SU-DHL-6 (cell line): Measurements from ENCODE around the gene H2BK1.

Experiments
- CTCF ChIP-seq: fragments of 200-600 bp; sonication (generic); IDR thresholded peaks from one replicate; pipeline ENCODE4 v1.5.1; 2017; ENCODE audit warnings: antibody characterized with exemption, mild to moderate bottlenecking, low read length, moderate library complexity; ENCODE audit not compliant: insufficient read depth, poor library complexity, severe bottlenecking
- EZH2phosphoT487 ChIP-seq: fragments of 200-600 bp; sonication (generic), shearing (Covaris generic); conservative IDR thresholded peaks from 2 replicates; pipeline ENCODE4 v1.6.1; 2018; ENCODE audit warnings: mild to moderate bottlenecking, antibody characterized with exemption, low read length, moderate library complexity, mixed read lengths

DNA sequence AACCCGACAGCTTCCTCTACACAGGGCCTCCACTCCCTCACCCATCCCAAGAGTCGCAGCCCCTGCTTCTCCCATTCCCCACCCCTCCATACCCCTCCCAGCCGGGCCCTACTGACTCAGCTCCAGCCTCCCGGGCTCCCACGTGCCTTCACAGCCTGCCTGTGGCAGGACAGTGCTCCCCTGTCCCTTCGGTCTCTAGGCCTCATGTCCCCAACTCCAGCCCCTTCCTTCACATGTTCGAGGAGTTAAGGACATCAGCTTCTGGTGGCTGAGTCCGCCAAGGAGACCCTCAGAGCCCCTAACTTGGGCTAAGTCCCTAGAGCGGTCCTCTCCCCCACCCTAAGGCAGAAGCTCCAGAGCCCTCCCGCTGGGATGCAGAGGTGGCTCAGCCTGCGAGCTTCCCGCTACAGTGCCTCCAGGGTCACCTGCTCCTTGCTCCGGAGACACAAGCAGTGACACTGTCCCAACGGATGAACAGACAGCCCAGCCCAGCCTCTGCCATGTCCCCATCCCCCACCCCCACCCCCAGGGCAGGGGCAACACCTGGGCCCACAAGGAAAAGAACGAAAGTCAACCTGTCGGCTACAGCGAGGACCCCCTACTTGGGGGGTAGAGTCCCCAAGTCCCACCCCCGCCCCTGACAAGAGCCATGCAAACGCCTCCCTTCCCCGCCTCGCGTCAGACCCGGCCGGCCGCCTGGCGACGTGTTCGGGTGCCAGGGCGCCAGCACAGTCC is 37.5 kb upstream of the H2BK1 start:
- TF ChIP-seq CTCF (no peak), EZH2phosphoT487 (no peak)
